Stimulated activated CD4-positive, alpha-beta T cell treated with anti-CD3 and anti-CD28 coated beads, TNF-alpha, amount 100 ng/mL, for 4 hours (primary cell): ENCODE data around the gene ABCB9.
A peak's percentile ranks its signal among the peaks of the same experiment; 100 is the strongest.

Experiments
- DNase-seq, 3 experiments: peaks; one replicate each; pipeline ENCODE4 v3.0.0-alpha.2; 2020; ENCODE audit warnings: low read depth in 3 of 3

ABCB9 gene

DNA sequence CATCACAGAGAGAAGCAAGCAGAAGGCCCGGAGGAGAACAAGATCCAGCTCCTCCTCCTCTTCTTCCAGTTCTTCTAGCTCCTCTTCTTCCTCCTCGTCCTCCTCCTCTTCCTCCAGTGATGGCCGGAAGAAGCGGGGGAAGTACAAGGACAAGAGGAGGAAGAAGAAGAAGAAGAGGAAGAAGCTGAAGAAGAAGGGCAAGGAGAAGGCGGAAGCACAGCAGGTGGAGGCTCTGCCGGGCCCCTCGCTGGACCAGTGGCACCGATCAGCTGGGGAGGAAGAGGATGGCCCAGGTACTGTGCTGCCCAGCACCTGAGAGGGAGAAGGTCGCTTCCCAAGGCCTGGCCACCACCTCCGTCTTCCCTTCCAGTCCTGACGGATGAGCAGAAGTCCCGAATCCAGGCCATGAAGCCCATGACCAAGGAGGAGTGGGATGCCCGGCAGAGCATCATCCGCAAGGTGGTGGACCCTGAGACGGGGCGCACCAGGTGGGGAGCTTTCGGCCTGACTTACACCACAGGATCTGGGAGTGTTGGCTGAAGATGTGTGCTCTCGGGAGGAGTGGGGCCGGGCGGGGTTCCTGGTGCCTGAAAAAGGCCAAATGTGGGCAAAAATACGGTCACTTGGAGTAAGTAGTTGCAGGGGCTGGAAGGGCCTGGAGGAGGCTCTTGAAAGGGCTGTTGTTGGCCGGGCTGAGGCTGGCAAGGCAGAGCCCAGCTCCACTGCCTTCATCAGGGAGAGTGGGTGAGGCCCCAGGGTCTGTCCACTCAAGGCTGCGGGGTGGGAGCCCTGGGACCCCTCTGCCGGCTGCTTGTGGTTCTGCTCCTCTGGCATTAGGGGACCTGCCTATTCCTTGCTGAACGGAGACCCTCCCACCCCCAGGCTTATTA is 15.6 kb upstream of the ABCB9 start:
- no peak for DNase-seq

GRCh38 chr12:122981036-122981471 is 14.8 kb upstream of the ABCB9 start:
- no peak for DNase-seq

GRCh38 chr12:122980183-122981035 is 14.1 kb upstream of the ABCB9 start, which contains the start of gene ARL6IP4:
Gene ARL6IP4, plus strand, starts transcription at chr12:122980681. Its CDS starts 459 bp downstream, at chr12:122981140.
- peak; percentile 29 to 60 (median 30) for DNase-seq

DNA sequence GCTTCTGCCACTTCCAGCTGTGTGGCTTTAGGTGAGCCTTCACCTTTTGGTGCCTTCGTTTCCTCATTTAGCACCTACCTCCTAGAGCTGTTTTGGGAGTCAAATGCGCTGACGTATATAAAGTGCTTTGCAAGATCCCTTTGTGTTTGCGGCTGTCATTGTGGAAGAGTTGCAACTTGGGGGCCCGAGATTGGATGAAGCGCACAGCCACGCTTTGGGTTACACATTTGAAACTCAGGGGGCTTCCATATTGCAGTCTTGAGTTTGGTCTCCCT is 13.6 kb upstream of the ABCB9 start:
- no peak for DNase-seq

DNA sequence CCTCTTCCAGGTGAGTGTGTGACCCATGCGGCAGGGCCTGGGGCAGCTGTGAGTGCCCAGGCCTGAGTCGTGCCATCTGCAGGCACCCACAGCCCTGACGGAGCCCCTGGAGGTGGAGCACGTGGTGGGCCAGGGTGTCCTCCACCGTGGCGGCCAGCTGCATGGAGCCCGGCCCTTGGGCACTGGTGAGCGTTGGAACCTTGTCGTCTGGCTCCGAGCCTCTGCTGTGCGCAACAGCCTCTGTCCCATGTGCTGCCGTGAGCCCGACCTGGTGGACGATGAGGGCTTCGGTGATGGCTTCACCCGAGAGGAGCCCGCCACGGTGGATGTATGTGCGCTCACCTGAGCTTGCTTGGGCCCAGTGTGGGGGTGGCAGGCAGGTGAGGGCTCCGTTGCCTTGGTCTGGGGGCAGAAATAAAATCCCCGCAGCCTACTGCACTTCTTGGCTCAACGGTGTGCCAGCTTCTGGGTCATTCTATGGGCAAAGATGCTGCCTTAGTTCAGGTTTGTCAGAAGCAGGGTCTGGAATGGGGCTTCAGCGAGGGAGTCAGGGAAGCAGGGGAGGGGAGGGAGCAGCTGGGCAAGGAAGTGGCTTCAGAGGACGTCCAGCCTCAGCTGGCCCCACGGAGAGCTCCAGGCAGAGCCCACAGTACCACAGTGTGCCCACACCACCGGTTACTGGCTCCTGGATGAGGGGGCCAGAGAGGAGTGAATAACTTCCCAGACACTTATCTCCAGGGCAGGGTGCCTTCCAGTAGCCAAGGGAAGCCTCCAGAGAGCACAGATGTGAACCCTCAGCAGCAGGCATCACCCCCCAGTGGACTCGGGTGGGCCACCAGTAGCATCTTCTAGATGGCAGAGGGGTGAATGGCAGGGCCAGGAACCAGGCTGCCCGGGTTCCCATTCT is 13.0 kb upstream of the ABCB9 start:
- no peak for DNase-seq

GRCh38 chr12:122978507-122978955 is 12.3 kb upstream of the ABCB9 start:
- DNase-seq, result no peak

DNA sequence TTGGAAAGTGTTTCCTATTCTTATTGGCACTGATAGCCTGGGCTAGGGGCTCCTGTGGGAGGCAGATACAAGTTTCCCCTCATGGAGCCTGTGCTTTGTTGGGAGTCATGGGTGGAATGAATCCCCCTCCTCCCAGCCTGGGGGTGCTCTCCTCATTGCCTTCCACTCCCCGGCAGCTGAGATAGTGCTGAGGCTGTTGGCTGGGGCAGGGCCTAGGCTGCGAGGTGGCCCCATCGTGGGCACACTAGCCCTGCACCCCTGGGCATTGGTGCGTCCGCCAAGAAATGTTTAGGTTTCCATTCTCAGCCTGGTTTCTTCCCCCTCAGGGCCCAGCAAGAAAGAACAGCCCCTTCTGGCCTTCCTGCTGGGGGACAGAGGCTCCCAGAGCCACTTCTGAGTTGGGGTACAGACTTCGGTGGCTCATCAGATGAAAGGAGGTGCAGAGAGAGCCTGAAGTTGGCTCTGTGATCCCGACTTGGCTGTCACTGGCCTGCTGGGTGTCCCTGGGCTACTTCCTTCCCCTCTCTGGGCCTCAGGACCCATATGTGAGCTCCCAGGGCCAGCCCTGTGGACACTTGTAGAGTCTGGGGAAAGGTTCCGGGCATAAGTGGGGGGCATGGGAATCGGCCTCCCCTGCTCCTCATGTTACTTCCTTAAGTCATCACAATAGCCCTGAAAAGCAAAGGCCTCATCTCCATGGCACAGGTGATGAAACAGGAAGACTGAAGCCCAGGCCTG is 11.6 kb upstream of the ABCB9 start:
- no peak for DNase-seq

- no peak for DNase-seq
Measured at GRCh38 chr12:122977153-122977552, 10.9 kb upstream of the ABCB9 start.

DNA sequence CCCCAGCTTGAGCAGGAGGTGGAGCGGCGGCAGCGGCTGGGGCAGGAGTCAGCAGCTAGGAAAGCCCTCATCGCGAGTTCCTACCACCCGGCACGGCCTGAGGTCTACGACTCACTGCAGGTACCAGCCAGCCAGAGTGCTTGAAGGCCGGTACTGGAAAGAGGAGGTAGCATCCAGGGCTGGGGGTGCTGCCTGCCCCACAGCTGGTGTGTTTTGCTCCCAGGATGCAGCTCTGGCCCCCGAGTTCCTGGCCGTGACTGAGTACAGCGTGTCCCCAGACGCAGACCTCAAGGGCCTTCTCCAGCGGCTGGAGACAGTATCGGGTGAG is 10.3 kb upstream of the ABCB9 start:
- no peak for DNase-seq

DNA sequence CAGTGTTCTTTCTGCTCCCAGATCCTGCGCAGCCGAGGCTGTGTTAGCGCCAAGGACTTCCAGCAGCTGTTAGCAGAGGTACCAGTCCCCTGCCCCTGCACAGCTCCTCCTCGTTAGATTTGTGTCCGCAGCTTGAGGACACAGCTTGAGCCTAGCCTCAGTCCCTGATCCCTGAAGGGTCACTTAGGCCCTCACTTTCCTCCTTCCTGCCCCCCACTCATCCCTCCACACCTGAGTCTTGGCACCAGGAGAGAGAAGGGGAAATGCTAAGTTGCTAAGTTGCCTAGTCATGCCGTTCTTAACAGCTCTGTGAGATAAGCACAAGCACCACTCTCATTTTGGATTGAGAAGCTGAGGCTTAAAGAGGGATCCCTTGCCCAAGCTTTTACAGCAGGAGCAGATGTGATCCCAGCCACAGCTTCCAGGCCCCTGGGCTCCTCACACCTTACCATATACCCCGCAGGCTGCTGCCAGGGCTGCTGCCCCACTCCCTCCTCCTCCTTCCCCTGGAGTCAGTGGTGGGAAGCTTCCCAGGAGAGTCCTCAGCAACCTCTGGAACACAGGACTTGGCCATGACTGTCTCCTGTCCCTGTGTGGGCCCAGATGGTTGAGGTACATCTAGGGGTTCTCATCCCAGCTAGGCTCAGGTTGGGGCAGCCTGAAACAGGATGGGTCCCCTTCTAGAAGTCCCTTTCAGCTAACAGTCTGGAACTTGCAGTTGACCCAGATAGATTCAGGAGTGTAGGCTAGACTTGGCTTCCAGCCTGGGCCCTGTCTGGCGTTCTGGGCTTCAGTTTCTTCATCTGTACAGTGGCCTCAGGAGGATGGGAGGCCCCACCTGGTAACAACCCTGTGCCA is 9.8 kb upstream of the ABCB9 start:
- no peak for DNase-seq

- DNase-seq, result peak; percentile 84 to 90 (median 84)
Measured at GRCh38 chr12:122974892-122975789, 8.9 kb upstream of the ABCB9 start, which contains the start of gene OGFOD2. Gene OGFOD2, plus strand, starts transcription at chr12:122975244. Its CDS starts 8 bp downstream, at chr12:122975252.

DNA sequence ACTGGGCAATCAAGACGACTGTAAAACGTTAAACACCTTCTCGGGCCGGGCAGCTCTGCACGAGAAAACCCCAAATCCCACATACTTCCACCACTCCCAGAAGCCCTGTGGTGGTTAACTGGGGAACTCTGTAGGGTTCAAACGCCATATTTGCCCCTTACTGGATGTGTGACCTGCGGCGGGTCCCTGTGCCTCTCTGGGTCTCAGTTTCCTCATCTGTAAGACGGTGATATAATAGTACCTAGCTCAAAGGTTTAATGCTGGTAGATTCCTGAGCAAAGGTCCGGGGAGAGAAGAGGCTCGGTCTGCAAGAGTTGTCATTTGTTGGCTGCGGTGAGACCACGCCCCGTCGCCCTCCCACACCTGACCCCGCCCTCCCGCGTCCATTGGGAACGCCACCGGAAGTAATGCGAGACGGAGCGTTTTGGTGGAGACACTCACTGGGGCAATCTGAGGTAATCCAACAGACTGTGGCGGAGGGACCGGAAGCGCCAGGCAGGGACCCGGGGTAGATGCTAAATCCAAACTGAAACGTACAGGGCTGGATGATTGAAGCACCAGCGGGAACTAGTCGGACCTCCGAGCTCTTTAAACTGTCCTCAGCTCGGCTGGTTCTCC is 8.1 kb upstream of the ABCB9 start:
- DNase-seq, result peak; percentile 98 to 99 (median 99)

DNA sequence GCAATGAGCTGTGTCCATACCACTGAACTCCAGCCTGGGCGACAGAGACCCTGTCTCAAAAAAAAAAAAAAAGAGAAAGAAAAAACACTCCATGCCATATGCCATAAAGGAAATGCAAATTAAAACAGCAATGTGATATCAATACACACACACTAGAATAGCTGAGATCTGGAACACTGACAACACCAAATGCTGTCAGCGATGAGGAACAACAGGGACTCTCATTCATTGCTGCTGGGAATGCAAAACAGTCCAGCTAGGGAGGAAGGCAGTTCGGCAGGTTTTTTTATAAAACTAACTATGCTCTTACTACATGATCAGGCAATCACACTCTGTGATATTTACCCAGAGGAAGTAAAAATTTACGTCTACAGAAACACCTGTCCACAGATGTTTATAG is 3.4 kb upstream of the ABCB9 start:
- DNase-seq, result no peak

GRCh38 chr12:122968104-122968503 is 1.8 kb upstream of the ABCB9 start:
- DNase-seq, result no peak

GRCh38 chr12:122966743-122967550 is 684 bp upstream of the ABCB9 start:
- no peak for DNase-seq

DNA sequence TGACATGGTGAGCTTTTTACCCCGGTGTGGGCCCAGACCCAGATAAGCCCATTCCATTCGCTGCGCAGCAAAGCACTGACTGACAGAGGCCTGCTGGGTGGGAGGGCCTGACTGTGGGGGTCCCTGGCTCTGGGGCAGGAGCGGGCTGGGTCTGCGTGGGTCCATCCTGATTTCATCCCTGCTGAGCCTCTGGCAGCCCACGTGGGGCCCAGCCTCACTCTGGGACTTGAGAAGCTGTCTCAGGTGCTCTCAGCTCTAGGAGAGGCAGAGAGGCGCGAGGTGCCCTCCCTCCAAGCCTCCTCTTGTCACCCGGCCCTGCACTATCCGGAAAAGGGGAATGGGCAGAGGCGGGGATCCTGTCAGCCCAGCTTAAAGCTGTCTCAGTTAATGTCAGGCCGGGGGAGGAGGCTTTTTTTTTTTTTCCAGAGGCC is 927 bp downstream of the ABCB9 start:
- DNase-seq, result no peak

- DNase-seq, result no peak
Measured at GRCh38 chr12:122964439-122965257, 1.6 kb downstream of the ABCB9 start.
